ENCODE data around the gene RNF20.

DNA sequence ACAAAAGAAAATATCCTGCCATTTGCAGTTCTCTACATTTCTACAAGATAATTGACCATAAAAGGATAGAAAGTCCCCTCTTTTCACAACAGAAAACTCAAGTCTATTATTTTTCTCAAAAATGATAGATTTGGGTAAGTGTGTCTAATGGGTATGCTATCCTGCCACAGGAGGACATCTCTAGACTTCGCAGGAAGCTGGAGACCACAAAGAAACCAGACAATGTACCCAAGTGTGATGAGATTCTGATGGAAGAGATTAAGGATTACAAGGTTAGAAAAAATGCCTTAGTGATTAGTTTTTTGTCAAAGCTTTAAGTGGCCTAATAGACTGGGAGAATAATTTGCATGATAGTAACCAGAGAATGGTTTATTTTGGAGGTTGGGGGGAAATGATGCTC lies 28.1 kb downstream of the RNF20 start:
- TF ChIP-seq POLR2AphosphoS5 (IDR thresholded peaks at IDR 0.05; ENCODE audit: borderline replicate concordance, low read depth, low read length) (no peak), EZH2 (IDR thresholded peaks at IDR 0.05) (no peak)

Measured in SK-N-MC (cell line).